GM12874 (cell line): ENCODE data around the gene ZNF567.

Experiments
- TF ChIP-seq, protein P1 (sequence below): IDR thresholded peaks from 2 replicates; pipeline ENCODE4 v1.5.1; 2011; ENCODE audit warnings: low read depth, mild to moderate bottlenecking, control low read depth, low read length, moderate library complexity; ENCODE audit not compliant: insufficient read depth

ZNF567 gene

DNA sequence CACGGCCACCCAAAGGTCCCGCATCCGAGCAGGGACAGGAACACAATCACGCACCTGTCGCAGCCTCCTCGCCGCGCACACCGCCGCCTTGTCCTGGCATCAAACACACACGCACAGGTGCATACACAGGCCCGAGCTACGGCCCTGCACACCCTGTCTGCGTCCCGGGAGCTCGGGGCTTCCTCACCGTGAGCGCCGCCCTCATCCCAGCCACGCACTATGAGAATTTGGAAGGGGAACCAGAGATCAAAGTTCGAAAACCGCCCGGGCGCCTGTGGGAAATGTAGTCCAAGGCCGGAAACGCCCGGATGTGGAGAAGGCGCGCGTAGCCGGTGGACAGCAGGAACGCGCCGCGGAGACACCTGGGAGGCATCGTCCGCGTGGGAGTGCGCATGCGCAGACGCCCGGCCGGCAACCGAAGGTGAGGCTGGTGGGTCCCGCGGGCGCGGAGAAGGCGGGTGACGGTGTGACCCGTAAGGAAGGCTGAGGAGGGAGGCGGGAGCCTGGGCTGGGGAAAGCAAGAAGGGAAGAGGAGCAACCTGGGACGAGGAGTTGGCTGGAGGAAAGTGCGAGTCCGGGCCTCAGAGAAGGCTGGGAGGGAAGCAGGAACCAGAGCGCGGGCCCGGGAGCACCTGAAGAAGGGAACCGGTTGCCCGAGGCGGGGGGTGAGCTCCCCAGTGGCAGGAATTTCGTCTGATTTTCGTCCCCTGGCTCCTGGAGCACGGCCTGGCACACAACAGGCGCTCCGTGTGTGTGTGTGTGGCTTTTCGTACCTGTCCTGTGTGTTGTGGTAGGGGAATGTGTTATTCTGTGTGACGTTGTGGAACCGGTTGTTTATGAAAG is at the start of gene ZNF567:
ZNF567 (plus strand) TSS at position 399 of the 843 bp plus-strand sequence. CDS start 7,256 bp downstream, outside the sequence.
- TF ChIP-seq, protein P1, sequence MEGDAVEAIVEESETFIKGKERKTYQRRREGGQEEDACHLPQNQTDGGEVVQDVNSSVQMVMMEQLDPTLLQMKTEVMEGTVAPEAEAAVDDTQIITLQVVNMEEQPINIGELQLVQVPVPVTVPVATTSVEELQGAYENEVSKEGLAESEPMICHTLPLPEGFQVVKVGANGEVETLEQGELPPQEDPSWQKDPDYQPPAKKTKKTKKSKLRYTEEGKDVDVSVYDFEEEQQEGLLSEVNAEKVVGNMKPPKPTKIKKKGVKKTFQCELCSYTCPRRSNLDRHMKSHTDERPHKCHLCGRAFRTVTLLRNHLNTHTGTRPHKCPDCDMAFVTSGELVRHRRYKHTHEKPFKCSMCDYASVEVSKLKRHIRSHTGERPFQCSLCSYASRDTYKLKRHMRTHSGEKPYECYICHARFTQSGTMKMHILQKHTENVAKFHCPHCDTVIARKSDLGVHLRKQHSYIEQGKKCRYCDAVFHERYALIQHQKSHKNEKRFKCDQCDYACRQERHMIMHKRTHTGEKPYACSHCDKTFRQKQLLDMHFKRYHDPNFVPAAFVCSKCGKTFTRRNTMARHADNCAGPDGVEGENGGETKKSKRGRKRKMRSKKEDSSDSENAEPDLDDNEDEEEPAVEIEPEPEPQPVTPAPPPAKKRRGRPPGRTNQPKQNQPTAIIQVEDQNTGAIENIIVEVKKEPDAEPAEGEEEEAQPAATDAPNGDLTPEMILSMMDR, result no peak

DNA sequence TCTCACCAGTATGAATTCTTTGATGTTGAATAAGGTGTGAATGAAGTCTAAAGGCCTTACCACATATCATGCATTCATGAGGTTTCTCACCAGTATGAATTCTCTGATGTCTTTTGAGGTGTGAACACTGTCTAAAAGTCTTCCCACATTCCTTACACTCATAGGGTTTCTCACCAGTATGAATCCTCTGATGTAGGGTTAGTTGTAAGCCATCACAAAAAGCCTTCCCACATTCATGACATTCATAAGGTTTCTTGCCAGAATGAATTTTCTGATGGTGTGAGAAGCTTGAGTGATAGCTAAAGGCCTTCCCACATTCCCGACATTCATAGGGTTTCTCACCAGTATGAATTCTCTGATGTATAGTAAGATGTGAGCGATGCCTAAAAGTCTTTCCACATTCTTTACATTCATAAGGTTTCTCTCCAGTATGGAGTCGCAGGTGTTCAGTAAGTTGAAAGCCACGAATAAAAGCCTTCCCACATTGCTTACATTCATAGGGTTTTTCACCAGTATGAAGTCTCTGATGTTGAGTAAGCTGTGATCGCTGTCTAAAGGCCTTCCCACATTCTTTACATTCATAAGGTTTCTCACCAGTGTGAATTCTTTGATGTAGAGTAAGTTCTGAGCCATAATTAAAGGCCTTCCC is 48.4 kb upstream of the ZNF567 start:
- TF ChIP-seq, protein P1, result no peak

DNA sequence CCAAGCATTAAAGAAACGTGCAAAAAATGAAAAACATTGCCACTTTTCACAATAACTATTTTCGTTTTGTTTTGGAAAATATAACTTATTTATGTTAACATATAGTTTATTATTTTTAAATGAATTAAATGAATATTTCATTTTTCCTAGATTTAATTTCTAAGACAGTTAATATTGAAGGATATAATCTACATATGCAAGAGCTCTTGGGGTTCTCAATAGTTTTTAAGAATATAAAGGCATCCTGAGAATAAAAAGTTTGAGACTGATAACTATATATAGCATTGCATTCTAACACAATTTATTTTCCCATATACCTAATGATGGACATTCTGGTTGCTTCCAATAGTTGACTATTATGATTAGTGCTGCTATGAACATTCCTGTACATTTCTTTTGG is 40.7 kb upstream of the ZNF567 start:
- TF ChIP-seq, protein P1, result no peak

DNA sequence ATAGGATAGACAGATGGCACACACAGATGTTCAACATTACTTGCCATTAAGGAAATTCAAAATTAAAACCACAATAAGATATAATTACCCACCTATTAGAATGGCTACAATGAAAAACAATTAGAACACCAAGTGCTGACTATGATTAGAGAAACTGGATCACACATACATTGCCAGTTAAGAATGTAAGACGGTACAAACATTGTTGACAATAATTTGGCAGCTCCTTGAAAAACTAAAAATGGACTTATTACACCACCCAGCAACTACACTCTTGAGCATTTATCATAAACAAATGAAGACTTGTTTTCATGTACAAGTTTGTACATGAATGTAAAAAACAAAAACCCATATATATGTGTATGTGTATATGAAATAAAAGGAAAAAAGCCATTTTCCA is 34.5 kb upstream of the ZNF567 start:
- TF ChIP-seq, protein P1, result no peak

DNA sequence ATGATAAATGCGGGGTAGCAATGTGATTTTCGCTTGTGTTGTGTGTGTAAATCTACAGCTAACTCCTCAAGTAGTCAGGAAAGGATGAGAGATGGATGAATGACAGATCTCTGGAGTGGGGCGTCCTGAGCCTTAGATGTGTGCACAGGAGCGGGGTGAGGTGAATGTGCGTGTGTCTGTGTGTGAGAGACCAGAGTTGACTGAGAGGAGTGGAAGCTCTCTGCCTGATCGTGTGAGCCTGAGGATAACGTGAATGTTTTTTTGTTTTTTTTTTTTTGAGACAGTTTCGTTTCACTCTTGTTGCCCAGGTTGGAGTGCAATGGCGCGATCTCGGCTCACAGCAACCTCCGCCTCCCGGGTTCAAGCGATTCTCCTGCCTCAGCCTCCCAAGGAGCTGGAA is 21.6 kb upstream of the ZNF567 start:
- TF ChIP-seq, protein P1, result no peak

DNA sequence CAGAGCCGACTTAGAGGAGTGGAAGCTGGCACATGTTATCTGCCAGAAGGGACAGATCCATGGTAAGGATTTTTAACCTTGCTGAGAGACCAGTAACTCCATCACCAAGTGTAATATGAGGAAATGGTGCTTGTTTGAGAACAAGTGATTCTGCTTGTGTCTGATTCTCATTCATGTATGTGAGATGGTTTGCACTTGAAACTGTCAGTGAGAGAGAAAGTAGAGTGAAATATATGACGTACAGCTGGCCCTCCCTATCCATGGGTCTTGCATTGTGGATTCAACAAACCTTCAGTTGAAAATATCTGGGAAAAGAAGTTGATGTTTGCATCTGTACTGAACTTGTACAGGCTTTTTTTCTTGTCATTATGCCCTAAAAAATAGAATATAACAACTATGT is 18.8 kb upstream of the ZNF567 start:
- TF ChIP-seq, protein P1, result no peak

DNA sequence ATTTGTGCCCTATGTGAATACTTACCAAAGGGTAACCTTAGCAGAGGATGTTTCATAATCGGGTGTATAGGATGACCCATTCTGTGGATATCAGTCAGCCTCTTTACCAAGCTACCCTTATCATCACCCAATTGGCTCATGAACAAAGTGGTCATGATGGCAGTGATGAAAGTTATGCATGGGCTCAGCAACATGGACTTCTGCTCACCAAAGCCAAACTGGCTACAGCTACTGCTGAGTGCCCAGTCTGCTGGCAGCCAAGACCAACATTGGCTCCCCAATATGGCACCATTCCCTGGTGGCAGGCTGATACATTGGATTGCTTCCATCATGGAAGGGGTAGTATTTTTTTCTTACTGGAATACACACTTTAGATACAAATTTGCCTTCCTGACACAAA is 15.0 kb upstream of the ZNF567 start:
- TF ChIP-seq, protein P1, result no peak
